Hematopoietic multipotent progenitor cell treated with erythropoietin and hydrocortisone succinate and interleukin-3 and kit ligand, for 4 days (in vitro differentiated cells): ENCODE results near the gene AREL1.
A peak's percentile ranks its signal among the peaks of the same experiment; 100 is the strongest.

Experiments used
- DNase-seq: peaks from one replicate; pipeline ENCODE4 v3.0.0-alpha.2; 2015

Gene AREL1

DNA sequence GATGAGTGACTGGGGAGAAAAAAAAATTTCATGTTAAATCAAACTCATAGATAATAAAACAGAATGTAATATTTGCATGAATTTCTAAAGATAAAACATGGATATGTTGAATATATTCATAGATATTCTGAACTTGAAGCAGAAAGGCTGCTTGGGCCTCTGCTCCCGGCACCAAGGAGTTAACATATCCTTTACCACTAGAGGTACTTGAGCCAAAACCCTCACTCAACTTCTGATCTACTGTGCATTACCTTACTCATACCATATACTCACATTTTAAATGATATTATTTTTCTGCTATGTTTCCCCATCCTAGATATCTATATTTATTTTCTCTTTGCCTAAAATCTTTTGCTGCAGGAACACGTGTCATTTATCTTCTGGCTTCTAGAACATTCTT lies 14.9 kb downstream of the AREL1 start:
- no peak for DNase-seq

DNA sequence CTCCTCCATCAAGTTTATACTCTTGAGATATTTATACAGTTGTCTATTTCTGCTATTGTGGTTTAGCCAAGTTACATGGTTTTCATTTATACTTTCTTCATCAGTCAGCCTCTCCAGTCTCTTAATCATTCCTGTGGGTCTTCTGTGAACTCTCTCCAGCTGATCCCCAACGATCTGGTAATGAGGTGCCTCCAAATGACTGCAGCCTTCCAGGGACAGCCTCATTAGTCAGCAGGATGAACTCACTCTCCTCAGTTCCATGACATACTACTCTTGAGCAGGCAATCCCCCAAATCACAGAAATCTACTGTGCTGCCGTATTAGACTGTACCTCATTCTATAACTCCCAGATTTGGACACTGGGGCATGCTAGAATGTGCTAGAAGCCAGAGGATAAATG lies 15.3 kb downstream of the AREL1 start:
- no peak for DNase-seq

DNA sequence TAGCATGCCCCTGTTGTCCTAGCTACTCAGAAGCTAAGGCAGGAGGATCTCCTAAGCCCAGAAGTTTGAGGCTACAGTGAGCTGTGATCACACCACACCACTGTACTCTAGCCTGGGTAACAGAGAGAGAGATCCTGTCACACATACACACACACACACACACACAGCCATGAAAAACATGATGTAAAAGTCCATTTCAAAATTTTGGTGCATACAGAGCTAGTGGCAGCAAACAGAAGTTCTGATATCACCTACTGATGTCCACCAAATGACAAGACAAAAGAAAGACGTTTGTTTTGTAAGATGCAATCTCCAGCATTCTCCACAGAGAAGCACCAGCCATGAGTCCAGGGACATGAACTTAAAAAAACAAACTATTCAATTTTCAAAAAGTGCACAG lies 15.9 kb downstream of the AREL1 start:
- DNase-seq: no peak

- peak; percentile 77 for DNase-seq
Measured at GRCh38 chr14:74695406-74695805, 17.5 kb downstream of the AREL1 start.

DNA sequence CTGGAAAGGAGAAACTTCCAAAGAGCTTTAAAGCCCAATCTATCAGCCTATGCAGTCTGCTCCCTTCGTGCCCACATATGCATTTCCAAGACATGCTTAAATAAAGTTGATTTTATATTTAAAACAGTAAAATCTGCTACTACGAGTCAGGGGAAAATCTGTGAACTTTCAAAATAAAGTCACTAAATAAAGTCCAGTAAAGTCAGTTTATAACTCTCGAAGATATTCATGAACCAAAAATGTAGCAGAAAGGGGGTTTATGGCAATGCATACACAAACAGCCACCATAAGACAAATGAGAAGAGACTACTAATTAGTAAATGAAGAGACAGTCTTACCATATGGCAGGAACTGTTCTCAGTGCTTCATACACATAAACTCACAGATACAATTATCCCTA lies 19.7 kb downstream of the AREL1 start:
- no peak for DNase-seq

GRCh38 chr14:74691456-74691855 lies 21.4 kb downstream of the AREL1 start:
- no peak for DNase-seq

DNA sequence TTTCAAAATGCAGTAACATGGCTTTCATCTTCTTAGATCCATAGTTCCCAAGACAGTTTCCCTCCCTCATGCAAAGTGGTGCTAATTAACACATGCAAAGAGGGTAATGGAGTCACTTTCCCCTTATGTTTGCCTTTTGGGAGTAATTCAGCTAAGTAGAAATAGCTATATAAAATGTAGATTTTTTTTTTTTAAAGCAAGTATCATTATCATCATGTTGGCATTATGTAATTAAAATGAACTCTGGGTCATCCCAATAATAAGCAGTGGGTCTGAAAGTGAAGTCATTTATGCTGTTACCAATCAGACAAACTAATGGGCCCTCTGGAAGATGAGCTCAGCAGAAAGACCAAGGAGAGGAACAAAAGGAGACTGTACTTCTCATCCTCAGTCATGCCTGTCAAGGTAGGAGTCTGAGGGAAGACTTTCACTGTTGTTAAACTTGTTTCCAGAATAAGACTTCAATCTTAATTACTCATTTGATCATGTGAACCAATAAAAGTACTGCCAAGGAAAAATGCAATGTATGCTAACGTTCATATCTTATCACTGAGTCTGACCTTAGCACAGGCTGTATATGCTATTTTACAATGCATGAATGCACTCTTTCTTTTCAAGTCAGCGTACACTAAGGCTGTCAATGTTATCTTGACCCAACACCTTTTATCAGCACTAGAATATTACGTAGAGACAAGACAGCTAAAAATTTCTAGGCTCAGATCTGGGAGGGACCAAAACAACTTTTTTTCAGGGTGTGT lies 26.8 kb downstream of the AREL1 start:
- DNase-seq: peak; percentile 52

DNA sequence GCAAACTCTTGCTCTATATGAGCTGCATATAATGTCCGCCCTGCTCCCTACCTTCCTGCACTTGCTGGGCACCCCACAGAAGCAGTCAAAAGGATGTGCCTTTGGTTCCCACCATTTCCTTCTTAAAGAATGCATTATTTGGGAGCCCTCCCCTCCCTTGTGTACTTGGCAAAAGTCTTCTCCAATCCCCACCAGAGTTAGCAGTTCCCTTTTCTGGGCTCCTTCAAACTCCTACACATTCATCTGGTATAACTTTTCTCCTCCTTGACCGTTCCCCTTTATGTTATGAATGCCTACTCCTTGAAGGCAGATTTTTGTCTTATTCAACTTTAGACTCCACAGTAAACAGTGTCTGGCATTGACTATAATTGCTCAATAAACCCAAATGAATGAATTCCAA lies 27.8 kb downstream of the AREL1 start:
- peak; percentile 41 for DNase-seq

DNA sequence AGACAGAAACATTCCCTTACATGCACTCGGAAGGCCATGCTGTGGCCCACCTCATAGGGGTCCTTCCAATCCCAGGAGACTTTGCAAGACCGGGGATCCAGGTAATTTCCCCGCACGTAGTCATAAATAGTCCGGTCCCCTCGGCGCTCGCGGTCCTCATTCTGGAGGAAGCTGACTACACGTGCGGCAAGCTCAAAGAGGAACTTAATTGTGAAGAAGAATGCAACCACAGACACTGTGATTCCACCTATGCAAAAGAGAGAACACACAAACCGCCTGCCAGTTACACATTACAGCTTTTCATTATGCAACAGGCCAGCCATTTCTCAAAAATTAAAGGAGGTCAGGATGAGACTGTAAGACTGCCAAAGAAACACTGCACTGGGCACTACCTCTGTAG lies 28.4 kb downstream of the AREL1 start:
- peak; percentile 85 for DNase-seq

- DNase-seq: no peak
Measured at GRCh38 chr14:74683406-74683805, 29.5 kb downstream of the AREL1 start.

GRCh38 chr14:74682169-74682952 lies 30.5 kb downstream of the AREL1 start:
- no peak for DNase-seq

DNA sequence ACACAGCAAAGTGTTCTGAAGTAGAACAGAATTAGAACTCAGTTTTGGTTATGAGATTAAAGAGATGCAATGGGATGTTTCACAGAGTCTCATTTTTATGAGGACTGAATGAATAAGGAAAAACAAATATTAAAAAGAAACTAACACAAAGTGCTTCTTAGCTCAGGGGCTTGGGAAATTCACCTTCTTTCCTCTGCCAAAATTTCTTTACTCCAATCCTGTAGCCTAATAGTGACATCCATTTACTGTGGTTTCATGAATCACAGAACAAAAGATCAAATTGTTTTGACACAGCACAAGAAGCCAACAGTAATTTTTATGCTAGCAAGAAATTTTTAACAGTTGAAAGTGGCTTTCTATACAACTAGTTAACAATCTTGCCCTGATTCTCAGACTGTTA lies 37.7 kb downstream of the AREL1 start:
- no peak for DNase-seq

DNA sequence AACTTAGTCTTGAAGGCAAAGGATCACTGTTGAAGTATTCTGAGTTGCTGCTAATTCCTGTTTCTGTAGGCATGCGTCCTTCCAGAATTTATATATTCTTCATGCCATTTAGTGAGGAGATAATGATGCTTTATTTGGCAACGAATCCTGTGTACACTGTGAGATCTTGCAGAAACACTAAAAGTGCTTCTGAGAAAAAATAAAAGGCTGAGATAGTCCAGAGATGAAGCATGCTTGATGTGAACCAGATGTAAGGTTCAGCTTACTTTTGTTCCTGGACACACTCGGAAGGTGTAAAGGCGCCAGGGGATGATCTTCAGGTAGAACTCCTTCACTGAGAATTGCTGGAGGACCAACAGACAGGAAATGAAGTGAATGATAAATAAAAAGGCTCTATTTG lies 39.1 kb downstream of the AREL1 start:
- no peak for DNase-seq

DNA sequence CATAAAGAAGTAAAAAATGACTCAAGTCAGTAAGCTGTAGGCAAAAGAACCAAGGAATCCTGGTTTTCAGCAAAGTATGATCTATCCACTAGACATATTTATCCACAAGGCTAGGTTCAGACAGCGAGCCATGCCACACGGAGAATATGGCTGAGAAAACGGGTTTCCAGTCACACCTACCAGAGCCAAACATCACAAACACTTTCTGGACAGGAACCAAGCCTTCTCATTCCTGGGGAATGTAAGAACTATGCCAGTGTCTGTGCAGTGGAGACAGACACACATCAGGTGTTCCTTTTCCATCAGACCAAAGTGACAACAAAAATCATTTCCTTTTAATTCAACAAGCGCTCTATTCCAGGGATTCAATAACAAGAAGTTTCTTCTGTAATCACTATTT lies 41.1 kb downstream of the AREL1 start:
- no peak for DNase-seq

GRCh38 chr14:74670726-74671411 lies 42.0 kb downstream of the AREL1 start:
- no peak for DNase-seq

DNA sequence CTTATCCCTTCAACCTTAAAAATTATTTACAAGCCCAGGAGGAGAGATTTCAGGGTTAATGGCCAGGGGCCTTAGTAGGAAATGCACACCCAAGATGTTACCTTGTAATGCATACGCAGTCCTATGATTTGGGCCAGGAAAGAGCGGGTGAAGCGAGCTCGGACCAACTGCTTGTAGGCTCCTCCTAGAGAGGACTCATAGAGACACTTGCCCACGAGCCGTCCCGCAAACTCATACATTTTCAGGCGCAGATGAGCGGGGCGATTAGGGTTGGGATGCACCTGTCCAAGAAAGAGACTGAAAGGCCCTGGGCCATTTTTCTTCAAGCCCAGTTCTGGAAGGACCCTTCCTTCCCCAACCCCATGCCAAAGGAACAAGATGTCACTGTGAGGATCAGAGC lies 43.0 kb downstream of the AREL1 start:
- no peak for DNase-seq

DNA sequence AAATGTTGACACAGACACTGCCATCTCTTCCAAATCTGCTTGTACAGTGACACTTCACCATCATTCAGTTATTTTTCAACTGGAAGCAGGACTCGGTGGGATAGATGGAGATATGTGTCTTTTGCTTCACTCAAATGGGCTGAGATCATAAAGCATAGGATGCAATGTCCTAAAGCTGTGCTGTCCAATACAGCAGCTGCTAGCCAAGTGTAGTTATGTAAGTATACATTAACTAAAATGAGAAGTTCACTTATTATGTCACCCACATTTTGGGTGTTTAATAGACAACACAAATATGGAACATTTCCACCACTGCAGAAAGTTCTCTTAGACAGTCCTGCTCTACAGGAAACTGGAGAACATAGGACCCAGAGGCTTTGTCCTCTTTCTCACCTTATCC lies 43.6 kb downstream of the AREL1 start:
- no peak for DNase-seq

DNA sequence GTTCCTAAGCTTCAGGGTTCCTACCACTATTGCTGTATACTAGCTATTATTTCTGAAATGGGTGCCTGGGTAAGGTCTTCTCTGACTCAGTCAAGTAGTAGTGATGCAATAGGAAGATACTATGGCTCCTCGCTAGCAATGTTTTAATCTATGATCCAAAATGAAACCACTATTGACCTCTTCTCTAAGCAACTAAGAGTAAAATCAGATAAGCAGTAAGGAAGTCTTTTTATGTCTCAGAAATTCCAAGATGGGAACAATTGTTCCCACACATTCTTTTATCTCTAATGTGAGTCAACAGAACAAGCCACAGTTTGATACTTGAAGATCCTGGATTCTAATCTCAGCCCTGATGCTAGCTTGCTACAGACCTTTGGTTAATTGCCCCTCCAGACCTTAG lies 45.1 kb downstream of the AREL1 start:
- no peak for DNase-seq

GRCh38 chr14:74664717-74665116 lies 48.2 kb downstream of the AREL1 start:
- no peak for DNase-seq

DNA sequence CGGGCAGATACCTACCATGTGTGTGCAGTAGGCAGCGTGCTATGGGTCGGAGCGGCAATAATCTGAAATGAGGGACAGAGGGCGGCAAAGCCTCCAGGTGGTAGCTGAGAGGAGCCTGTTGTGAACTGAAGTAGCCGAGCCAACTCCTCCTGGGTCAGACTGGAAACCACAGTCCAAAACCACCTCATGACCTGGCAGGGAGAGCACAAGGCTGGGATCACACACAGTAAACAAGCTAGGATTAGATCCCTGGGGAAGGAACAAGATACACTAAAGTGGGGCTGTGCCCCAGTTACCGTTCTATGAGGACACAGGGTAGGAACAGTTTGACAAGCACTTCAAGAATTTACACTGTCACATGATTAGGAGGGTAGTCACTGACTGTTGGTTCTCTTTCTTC lies 49.0 kb downstream of the AREL1 start:
- DNase-seq: no peak

GRCh38 chr14:74661726-74662450 lies 51.0 kb downstream of the AREL1 start:
- no peak for DNase-seq

DNA sequence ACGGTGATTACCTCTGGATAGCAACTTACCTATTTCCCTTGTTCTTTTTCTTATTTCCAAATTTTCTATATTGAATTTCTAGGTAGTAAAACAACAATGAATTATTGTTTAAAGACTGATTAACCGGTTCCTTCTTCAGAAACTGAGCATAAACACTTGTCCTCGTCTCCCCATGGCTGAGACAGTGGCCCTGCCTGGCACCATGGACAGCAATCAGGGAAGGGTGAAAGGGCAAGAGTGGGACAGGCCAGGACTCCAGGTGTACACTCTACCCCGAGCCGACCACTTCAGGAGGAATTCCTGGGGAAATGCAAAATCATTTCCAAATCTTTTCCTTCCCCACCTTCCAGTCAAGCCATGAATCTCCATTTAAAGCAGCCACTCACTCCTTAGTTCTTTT lies 52.0 kb downstream of the AREL1 start:
- DNase-seq: no peak

DNA sequence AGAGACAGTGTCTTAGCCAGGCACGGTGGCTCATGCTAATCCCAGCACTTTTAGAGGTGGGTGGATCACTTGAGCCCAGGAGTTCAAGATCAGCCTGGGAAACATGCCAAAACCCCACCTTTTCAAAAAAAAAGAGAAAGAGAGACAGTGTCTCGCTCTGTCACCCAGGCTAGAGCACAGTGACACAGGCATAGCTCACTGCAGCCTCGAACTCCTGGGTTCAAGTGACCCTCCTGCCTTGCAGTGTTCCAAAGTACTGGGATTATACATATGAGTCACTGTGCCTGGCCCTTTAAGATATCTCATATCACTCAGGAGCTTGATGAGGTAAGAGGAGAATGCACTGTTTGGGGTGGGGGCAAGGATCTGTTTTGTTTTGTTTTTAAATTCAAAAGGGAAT lies 52.7 kb downstream of the AREL1 start:
- peak; percentile 35 for DNase-seq
